Vagina (tissue), 2 donors: Measurements from ENCODE around the gene CFAP58. TPM values are rescaled to one million over a fixed set of nuclear protein-coding genes. Genes with fewer than 3 reads are reported as not detected.
"Not testable (repeated sequence)": the region's sequence is repeated elsewhere in the genome, so short reads cannot be mapped to it uniquely, and the experiment has no call there.

Experiments used
- DNase-seq, 2 donors: peaks; one replicate each; pipeline ENCODE4 v3.0.0-alpha.2; 2017; ENCODE audit errors: extremely low spot score in 2 of 2
- H3K27ac ChIP-seq: fragments of 200-600 bp; sonication (generic); one replicate; pipeline ENCODE4 v1.5.1; 2019
- H3K27me3 ChIP-seq: fragments of 200-600 bp; sonication (generic); one replicate; pipeline ENCODE4 v1.5.1; 2019
- H3K36me3 ChIP-seq, 2 donors: fragments of 200-600 bp; sonication (generic); one replicate each; pipeline ENCODE4 v1.5.1; 2017 to 2019
- H3K4me1 ChIP-seq: fragments of 200-600 bp; sonication (generic); one replicate; pipeline ENCODE4 v1.5.1; 2019
- H3K4me3 ChIP-seq, 2 donors: fragments of 200-600 bp; sonication (generic); 1 replicate in 1 of 2; 2 replicates in 1 of 2; pipeline ENCODE4 v1.5.1; 2016 to 2019
- H3K9me3 ChIP-seq: fragments of 200-600 bp; sonication (generic); one replicate; pipeline ENCODE4 v1.5.1; 2019
- CTCF ChIP-seq, 3 experiments: fragments of 450-650 bp in 2 of 3; fragments of 200-600 bp in 1 of 3; sonication (generic) in 1 of 3; IDR thresholded peaks; one replicate each; pipeline ENCODE4 v1.5.1; 2017 to 2019; ENCODE audit warnings: antibody characterized with exemption in 3 of 3, mild to moderate bottlenecking in 2 of 3, moderate library complexity in 2 of 3
- POLR2A ChIP-seq, 2 donors: fragments of 450-650 bp; IDR thresholded peaks; one replicate each; pipeline ENCODE4 v1.6.1; 2017; ENCODE audit warnings: antibody characterized with exemption in 2 of 2, mild to moderate bottlenecking in 2 of 2, moderate library complexity in 2 of 2
- POLR2AphosphoS5 ChIP-seq, 2 donors: sonication (generic); formaldehyde crosslinking; IDR thresholded peaks; one replicate each; pipeline ENCODE4 v1.9.0; 2017; ENCODE audit warnings: antibody characterized with exemption in 2 of 2, mild to moderate bottlenecking in 2 of 2, low read depth in 1 of 2; ENCODE audit not compliant: insufficient read depth in 1 of 2
- intact Hi-C: fragments of 100-400 bp; cut with DNase I; formaldehyde crosslinking; loops from one replicate; pipeline ENCODE4 v1.15.1; 2023
- total RNA-seq: library from RNA; depleted of rRNA; stranded (reverse); fragments of >200 nt; gene quantifications from one replicate; pipeline ENCODE4 v1.2.3, GENCODE V29; 2016

The CFAP58 gene
- total RNA-seq, 1 donor from 2014 or later = 0.49 TPM

DNA sequence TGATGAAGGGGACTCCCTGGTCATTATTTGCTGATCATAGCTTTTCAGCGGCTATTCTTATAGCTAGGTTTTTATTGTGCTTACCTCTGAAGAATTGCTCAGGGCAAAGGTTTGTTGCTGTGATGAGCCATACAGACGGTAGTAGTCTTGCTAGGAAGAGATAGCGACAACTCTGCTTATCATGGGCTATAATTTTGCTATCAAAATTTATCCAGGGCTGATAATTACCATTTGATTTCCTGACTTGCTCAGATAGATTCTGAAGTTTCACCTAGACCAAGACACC lies 103.9 kb downstream of the CFAP58 start:
- Histone ChIP-seq H3K27ac (no peak overlapping the region), H3K9me3 (no peaks in the 10 kb centered on the region), H3K4me3 (no peak overlapping the region), H3K4me1 (no peaks in the 10 kb centered on the region), H3K27me3 (no peaks in the 10 kb centered on the region), H3K36me3 (no peaks in the 10 kb centered on the region)
- DNase-seq = no peak
- TF ChIP-seq POLR2A (IDR thresholded peaks at IDR 0.05) = no peak
- TF ChIP-seq CTCF (IDR thresholded peaks at IDR 0.05) = no peak
- TF ChIP-seq POLR2AphosphoS5 (IDR thresholded peaks at IDR 0.05; ENCODE audit: insufficient read depth in 1 of 2, low read depth in 1 of 2) = no peak
- intact Hi-C loops = no loop called here

DNA sequence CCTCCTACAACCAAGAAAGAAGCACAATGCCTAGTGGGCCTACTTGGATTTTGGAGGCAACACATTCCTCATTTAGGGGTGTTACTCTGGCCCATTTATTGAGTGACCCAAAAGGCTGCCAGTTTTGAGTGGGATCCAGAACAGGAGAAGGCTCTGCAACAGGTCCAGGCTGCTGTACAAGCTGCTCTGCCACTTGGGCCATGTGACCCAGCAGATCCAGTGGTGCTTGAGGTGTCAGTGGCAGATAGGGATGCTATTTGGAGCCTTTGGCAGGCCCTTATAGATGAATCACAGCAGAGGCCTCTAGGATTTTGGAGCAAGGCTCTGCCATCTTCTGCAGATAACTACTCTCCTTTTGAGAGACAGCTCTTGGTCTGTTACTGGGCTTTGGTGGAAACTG lies 111.9 kb downstream of the CFAP58 start:
- H3K27me3 ChIP-seq, H3K4me1 ChIP-seq, H3K36me3 ChIP-seq, H3K9me3 ChIP-seq, H3K4me3 ChIP-seq, intact Hi-C loops, DNase-seq, H3K27ac ChIP-seq: not testable (repeated sequence)

DNA sequence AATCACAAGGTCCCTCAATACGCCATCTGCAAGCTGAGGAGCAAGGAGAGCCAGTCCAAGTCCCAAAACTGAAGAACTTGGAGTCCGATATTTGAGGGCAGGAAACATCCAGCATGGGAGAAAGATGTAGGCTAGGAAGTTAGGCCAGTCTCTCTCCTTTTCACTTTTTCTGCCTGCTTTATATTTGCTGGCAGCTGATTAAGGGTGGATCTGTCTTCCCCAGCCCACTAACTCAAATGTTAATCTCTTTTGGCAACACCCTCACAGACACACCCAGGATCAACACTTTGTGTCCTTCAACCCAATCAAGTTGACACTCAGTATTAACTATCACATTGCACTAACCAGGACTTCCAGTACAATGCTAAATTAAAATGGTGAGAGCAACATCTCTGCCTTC lies 115.2 kb downstream of the CFAP58 start:
- DNase-seq, H3K9me3 ChIP-seq, H3K36me3 ChIP-seq: not testable (repeated sequence)

GRCh38 chr10:104472505-104472904 lies 118.9 kb downstream of the CFAP58 start:
- TF ChIP-seq POLR2A (IDR thresholded peaks at IDR 0.05) (no peak), POLR2AphosphoS5 (IDR thresholded peaks at IDR 0.05; ENCODE audit: insufficient read depth in 1 of 2, low read depth in 1 of 2) (no peak), CTCF (IDR thresholded peaks at IDR 0.05) (no peak)
- intact Hi-C loops = no loop called here
- Histone ChIP-seq H3K27me3 (no peaks in the 10 kb centered on the region), H3K4me3 (no peak overlapping the region), H3K27ac (no peak overlapping the region), H3K4me1 (no peaks in the 10 kb centered on the region), H3K9me3 (no peaks in the 10 kb centered on the region), H3K36me3 (no peaks in the 10 kb centered on the region)
- DNase-seq = no peak

More for the DNA sequence above, 115.2 kb downstream of the CFAP58 start:
- intact Hi-C loops, H3K27me3 ChIP-seq, H3K4me1 ChIP-seq, H3K4me3 ChIP-seq, H3K27ac ChIP-seq: not testable (repeated sequence)

- Histone ChIP-seq H3K27me3 (no peaks in the 10 kb centered on the region), H3K4me3 (no peak overlapping the region), H3K4me1 (no peaks in the 10 kb centered on the region), H3K9me3 (no peaks in the 10 kb centered on the region), H3K27ac (no peak overlapping the region), H3K36me3 (no peaks in the 10 kb centered on the region)
- no peak for DNase-seq
- intact Hi-C loops = no loop called here
- TF ChIP-seq POLR2AphosphoS5 (IDR thresholded peaks at IDR 0.05; ENCODE audit: insufficient read depth in 1 of 2, low read depth in 1 of 2) (no peak), CTCF (IDR thresholded peaks at IDR 0.05) (no peak), POLR2A (IDR thresholded peaks at IDR 0.05) (no peak)
These were observed 119.5 kb downstream of the CFAP58 start for GRCh38 chr10:104472957-104473745.

DNA sequence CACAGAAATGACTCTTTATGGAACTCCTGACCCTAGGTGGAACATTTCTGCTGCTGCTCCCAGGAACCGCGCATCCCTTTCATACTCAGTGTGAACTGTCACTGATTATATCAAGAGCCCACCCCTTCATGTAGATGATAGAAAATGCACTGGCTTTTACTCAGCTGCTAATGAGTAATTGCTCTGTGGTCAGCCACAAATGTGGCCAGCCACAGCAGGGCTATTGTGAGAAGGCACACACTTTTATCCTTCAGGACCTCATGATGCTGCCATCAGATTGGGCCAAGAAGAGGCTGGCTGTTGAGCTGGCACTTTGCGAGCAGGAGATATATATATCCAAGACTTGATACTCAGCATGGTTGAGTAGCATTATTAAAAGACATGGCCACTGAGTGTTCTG lies 124.7 kb downstream of the CFAP58 start:
- H3K9me3 ChIP-seq = no peaks in the 10 kb centered on the region
- TF ChIP-seq POLR2A (IDR thresholded peaks at IDR 0.05) (no peak), CTCF (IDR thresholded peaks at IDR 0.05) (no peak), POLR2AphosphoS5 (IDR thresholded peaks at IDR 0.05; ENCODE audit: insufficient read depth in 1 of 2, low read depth in 1 of 2) (no peak)
- no peak for DNase-seq

More for the DNA sequence above, 124.7 kb downstream of the CFAP58 start:
- no peak overlapping the region for H3K4me3 ChIP-seq
- no peaks in the 10 kb centered on the region for H3K36me3 ChIP-seq
- intact Hi-C loops = no loop called here
- H3K27me3 ChIP-seq = no peaks in the 10 kb centered on the region
- peaks cover 16% of the 10 kb centered on the region for H3K4me1 ChIP-seq
- no peak overlapping the region for H3K27ac ChIP-seq
